IMR-90 (cell line): ENCODE results near the gene RAB37. TPM values are rescaled to one million over a fixed set of nuclear protein-coding genes. Genes with fewer than 3 reads are reported as not detected.
A peak's percentile ranks its signal among the peaks of the same experiment; 100 is the strongest.

Source experiments
- ATAC-seq: fragments of 200-7000 bp; cut with Tn5 transposase; 2 replicates; pipeline ENCODE4 v1.9.1; 2020; ENCODE audit warnings: low read depth, mild to moderate bottlenecking, moderate library complexity
- BruUV-seq: library from RNA; stranded (reverse); fragments of 400-500 nt; replicated peaks from 2 replicates; lab custom pipeline; 2021; lab: Mats Ljungman, UMichigan
- CTCF ChIA-PET: fragments of 300-600 bp; formaldehyde crosslinking; extraction: SDS; loops from one replicate; lab custom pipeline; 2021; ENCODE audit warnings: antibody characterized with exemption; lab: Yijun Ruan, JAX
- POLR2A ChIA-PET: fragments of 300-600 bp; sonication (Branson Sonifier 250); formaldehyde crosslinking; loops from one replicate; lab custom pipeline; 2022; ENCODE audit warnings: antibody characterized with exemption; ENCODE audit not compliant: unreplicated experiment; lab: Charles Lee
- DNase-seq: peaks from one replicate; pipeline ENCODE4 v3.0.0; 2013
- H2AFZ ChIP-seq: replicated peaks from 2 replicates; pipeline ENCODE3; 2013; ENCODE audit warnings: low read length, mild to moderate bottlenecking; ENCODE audit not compliant: poor library complexity
- H2AK5ac ChIP-seq: 2 replicates; pipeline ENCODE4 v1.6.1; 2013; ENCODE audit warnings: low read depth, low read length, inconsistent platforms
- H2AK9ac ChIP-seq: replicated peaks from 2 replicates; pipeline ENCODE3; 2013; ENCODE audit warnings: mild to moderate bottlenecking, low read depth, low read length, moderate library complexity; ENCODE audit not compliant: poor library complexity
- H2BK120ac ChIP-seq: 2 replicates; pipeline ENCODE4 v1.6.1; 2013; ENCODE audit warnings: low read depth, low read length, inconsistent platforms
- H2BK15ac ChIP-seq: 3 replicates; pipeline ENCODE4 v1.6.1; 2013; ENCODE audit warnings: low read depth, low read length, inconsistent platforms
- H2BK20ac ChIP-seq: 2 replicates; pipeline ENCODE4 v1.6.1; 2013; ENCODE audit warnings: low read depth, mild to moderate bottlenecking, inconsistent platforms, low read length, moderate library complexity
- H2BK5ac ChIP-seq: 2 replicates; pipeline ENCODE4 v1.6.1; 2013; ENCODE audit warnings: mild to moderate bottlenecking, low read depth, low read length, inconsistent platforms; ENCODE audit not compliant: poor library complexity, severe bottlenecking
- H3K14ac ChIP-seq: replicated peaks from 2 replicates; pipeline ENCODE4 v1.6.1; 2013; ENCODE audit warnings: low read depth, low read length, inconsistent platforms
- H3K18ac ChIP-seq: 2 replicates; pipeline ENCODE4 v1.6.1; 2013; ENCODE audit warnings: low read depth, low read length, control low read depth
- H3K23ac ChIP-seq: 2 replicates; pipeline ENCODE4 v1.6.1; 2013; ENCODE audit warnings: low read depth, low read length, inconsistent platforms
- H3K27ac ChIP-seq: 2 replicates; pipeline ENCODE4 v1.5.1; 2013; ENCODE audit warnings: mild to moderate bottlenecking, control low read depth, low read length; ENCODE audit not compliant: insufficient read depth
- H3K27me3 ChIP-seq: 2 replicates; pipeline ENCODE4 v1.6.1; 2013; ENCODE audit warnings: low read length; ENCODE audit not compliant: control insufficient read depth, insufficient read depth
- H3K36me3 ChIP-seq: 2 replicates; pipeline ENCODE4 v1.6.1; 2013; ENCODE audit warnings: low read length, mixed read lengths; ENCODE audit not compliant: control insufficient read depth, insufficient read depth
- H3K4ac ChIP-seq: 2 replicates; pipeline ENCODE4 v1.6.1; 2013; ENCODE audit warnings: low read depth, low read length, inconsistent platforms
- H3K4me1 ChIP-seq: 2 replicates; pipeline ENCODE4 v1.6.1; 2013; ENCODE audit warnings: low read length, mixed read lengths; ENCODE audit not compliant: control insufficient read depth, insufficient read depth
- H3K4me2 ChIP-seq: 2 replicates; pipeline ENCODE4 v1.6.1; 2013; ENCODE audit warnings: low read depth, mild to moderate bottlenecking, control low read depth, low read length, moderate library complexity
- H3K4me3 ChIP-seq: 2 replicates; pipeline ENCODE4 v1.5.1; 2013; ENCODE audit warnings: low read depth, mild to moderate bottlenecking, control low read depth, low read length, moderate library complexity; ENCODE audit not compliant: insufficient read depth
- H3K56ac ChIP-seq: 2 replicates; pipeline ENCODE4 v1.6.1; 2013; ENCODE audit warnings: low read length, inconsistent platforms; ENCODE audit not compliant: insufficient read depth; ENCODE audit errors: extremely low read depth
- H3K79me1 ChIP-seq, 2 experiments: 2 replicates each; pipeline ENCODE4 v1.6.1; 2013; ENCODE audit warnings: low read length in 2 of 2, inconsistent platforms in 1 of 2, low read depth in 1 of 2
- H3K9ac ChIP-seq: 2 replicates; pipeline ENCODE4 v1.6.1; 2013; ENCODE audit warnings: low read depth, low read length, control low read depth
- H3K9me1 ChIP-seq: 2 replicates; pipeline ENCODE4 v1.6.1; 2013; ENCODE audit warnings: low read length, inconsistent platforms; ENCODE audit not compliant: insufficient read depth
- H3K9me3 ChIP-seq: 2 replicates; pipeline ENCODE4 v1.6.1; 2013; ENCODE audit warnings: low read length; ENCODE audit not compliant: control insufficient read depth, insufficient read depth
- H4K20me1 ChIP-seq: 2 replicates; pipeline ENCODE4 v1.6.1; 2013; ENCODE audit warnings: low read length, inconsistent platforms; ENCODE audit not compliant: insufficient read depth
- H4K5ac ChIP-seq: 2 replicates; pipeline ENCODE4 v1.6.1; 2013; ENCODE audit warnings: mild to moderate bottlenecking, low read depth, low read length, control low read depth
- H4K8ac ChIP-seq, 2 experiments: 2 replicates each; pipeline ENCODE4 v1.6.1; 2013; ENCODE audit warnings: low read depth in 2 of 2, low read length in 2 of 2, control low read depth in 1 of 2, inconsistent platforms in 1 of 2
- H4K91ac ChIP-seq: 2 replicates; pipeline ENCODE4 v1.6.1; 2013; ENCODE audit warnings: low read depth, low read length, inconsistent platforms; ENCODE audit not compliant: insufficient read depth
- RAD21 ChIP-seq: IDR thresholded peaks from 2 replicates; pipeline ENCODE4 v1.6.1; 2012; ENCODE audit warnings: low read length, improper control_type of control experiment
- WGBS, 2 experiments: methylation state at CpG; one replicate each; pipeline versions ENCODE4 v1.1.5 to v1.1.7; 2013; ENCODE audit warnings: missing lambda C conversion rate in 2 of 2; ENCODE audit not compliant: insufficient read length in 1 of 2; ENCODE audit errors: extremely low coverage in 2 of 2; 5-methylcytosine and 5-hydroxymethylcytosine counted together
- dilution Hi-C: fragments of 300-500 bp; cut with HindIII; formaldehyde crosslinking; loops from one replicate; pipeline ENCODE4 v1.14.3; 2018; ENCODE audit warnings: low sequenced_read_pairs; ENCODE audit not compliant: unreplicated experiment
- in situ Hi-C: fragments of 300-500 bp; cut with MboI; formaldehyde crosslinking; loops from 3 replicates; pipeline ENCODE4 v1.14.3; 2019; ENCODE audit warnings: low sequenced_read_pairs, inconsistent platforms, mixed read lengths
- intact Hi-C: fragments of 100-400 bp; cut with micrococcal nuclease; formaldehyde crosslinking; loops from 2 replicates; pipeline ENCODE4 v1.10.0; 2022
- polyA plus RNA-seq, 3 experiments: library from polyadenylated mRNA; depleted of rRNA; stranded (reverse); fragments of >200 nt; gene quantifications; 2 replicates each; pipeline ENCODE4 v1.2.3, GENCODE V29; 2012; ENCODE audit warnings: low replicate concordance in 1 of 3
- total RNA-seq: library from RNA; depleted of rRNA; stranded (reverse); fragments of >200 nt; gene quantifications from 2 replicates; pipeline ENCODE4 v1.2.3, GENCODE V29; 2012

RAB37 gene
- total and polyA plus RNA-seq, 2 of the 4 experiments (the other 2 are of a cell fraction), result 0.19 TPM; not detected in 1

DNA sequence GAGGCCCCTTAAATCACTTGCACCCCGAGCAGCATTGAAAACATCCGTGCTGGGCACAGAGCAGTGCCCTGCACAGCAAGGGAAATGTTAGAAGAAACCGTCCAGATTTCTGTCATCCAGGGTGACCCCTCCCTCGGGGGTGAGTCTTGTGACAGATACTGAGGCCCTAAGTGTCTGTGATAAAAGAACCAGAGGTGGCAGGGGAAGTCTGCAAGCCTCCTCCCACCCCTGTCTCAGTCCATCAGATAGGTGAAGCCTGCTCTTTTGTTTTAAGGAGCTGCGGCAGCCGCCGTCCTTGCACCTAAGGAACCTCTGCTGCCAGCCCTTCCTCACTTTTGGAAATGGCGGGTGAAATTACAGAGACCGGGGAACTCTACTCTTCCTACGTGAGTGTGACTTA lies 39.9 kb downstream of the RAB37 start:
- POLR2A ChIA-PET, result no interaction called here
- Histone ChIP-seq H2AK5ac (peak overlapping the region; percentile 83), H3K4me1 (peaks cover 10% of the 10 kb centered on the region), H3K27ac (peak overlapping the region; percentile 9; the same call in 1 of the 2 replicates), H4K8ac (peak overlapping the region in 1 of 2 experiments; percentile 70; a peak in 2 of 4 replicates), H3K4me2 (peak overlapping the region; percentile 97), H2AK9ac (peak overlapping the region; percentile 93), H2BK20ac (no peak overlapping the region), H3K9me1 (no peaks in the 10 kb centered on the region), H2BK120ac (no peak overlapping the region), H3K79me1 (peaks cover 33 to 68% of the 10 kb centered on the region in 2 experiments), H3K56ac (no peak overlapping the region; the same call in 1 of the 2 replicates), H4K20me1 (peaks cover 16% of the 10 kb centered on the region), H3K14ac (peak overlapping the region; percentile 83; the same call in 1 of the 2 replicates), H4K91ac (no peak overlapping the region), H4K5ac (no peak overlapping the region), H2AFZ (peak overlapping the region; percentile 96), H3K18ac (no peak overlapping the region), H2BK5ac (no peak overlapping the region), H3K9ac (peak overlapping the region; percentile 83), H2BK15ac (no peak overlapping the region), H3K23ac (0 out of 2 replicates have a peak overlapping the region, but pooled peaks have one; percentile 18), H3K27me3 (no peaks in the 10 kb centered on the region), H3K9me3 (no peaks in the 10 kb centered on the region), H3K4ac (peak overlapping the region; percentile 40; the same call in 1 of the 2 replicates), H3K36me3 (peaks cover 28% of the 10 kb centered on the region), H3K4me3 (peak overlapping the region; percentile 73)
- dilution Hi-C loops (no loop called here), in situ Hi-C loops (no loop called here), intact Hi-C loops (loop anchor here (1.0 kb wide), 1 partner anchor 33 kb away; no protein-coding TSS in a partner anchor)
- CTCF ChIA-PET, result interaction anchor here (0.5 to 1.0 kb wide), 3 partner anchors 18 to 84 kb away, joined by 3 read pairs; no protein-coding TSS in a partner anchor
- no peak for TF ChIP-seq RAD21
- ATAC-seq (no peak), DNase-seq (no peak)
- no TSS peak for BruUV-seq
- WGBS, 2 experiments, result no CpG with 5 or more reads among the region's 10 CpGs
